ENCODE data around the gene CIB1. TPM values are rescaled to one million over a fixed set of nuclear protein-coding genes. Genes with fewer than 3 reads are reported as not detected.
"Not testable (repeated sequence)": the region's sequence is repeated elsewhere in the genome, so short reads cannot be mapped to it uniquely, and the experiment has no call there.

CIB1 gene
- total and polyA plus RNA-seq, 4 donors: 11.5 to 32.9 (median 29.0) TPM

DNA sequence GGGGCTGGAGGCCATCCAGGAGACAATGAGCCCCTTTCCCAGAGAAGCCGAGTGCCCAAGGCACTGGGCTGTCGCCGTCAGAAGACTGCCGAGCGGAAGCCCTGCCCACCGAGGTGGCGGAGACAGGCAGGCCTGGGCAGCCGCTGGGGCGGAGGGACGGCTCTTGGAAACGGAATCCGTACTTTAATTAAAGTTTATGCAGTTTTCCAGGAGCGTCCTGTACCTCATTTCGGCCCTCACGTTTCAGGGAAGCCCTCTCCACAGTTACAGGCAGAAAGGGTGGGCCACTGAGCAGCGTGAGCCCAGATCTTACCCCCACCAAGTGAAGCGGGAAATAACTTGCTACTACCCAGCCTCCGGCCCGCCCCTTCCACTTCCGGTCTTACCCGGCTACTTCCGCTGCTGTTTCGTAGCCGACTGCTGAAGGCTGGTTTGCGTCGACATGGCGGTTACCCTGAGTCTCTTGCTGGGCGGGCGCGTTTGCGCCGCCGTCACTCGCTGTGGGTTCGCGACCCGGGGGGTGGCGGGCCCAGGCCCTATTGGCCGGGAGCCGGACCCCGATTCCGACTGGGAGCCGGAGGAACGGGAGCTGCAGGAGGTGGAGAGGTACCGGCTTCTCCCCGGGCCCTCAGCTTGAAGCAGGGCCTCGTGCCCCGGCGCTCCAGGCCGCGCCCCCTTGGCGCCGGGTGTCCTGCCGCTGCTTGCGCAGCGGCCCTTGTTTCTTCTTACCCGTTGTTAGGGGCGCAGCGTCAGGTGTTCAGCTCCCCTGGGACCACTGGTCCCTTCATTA is 31.7 kb upstream of the CIB1 start, which contains the start of gene NGRN:
Gene NGRN (plus strand): TSS at position 402 of the 790 bp plus-strand sequence. CDS start 41 bp downstream, at position 443.
- WGBS (ENCODE audit: insufficient coverage): under 1% methylated on average over 59 of the region's 59 CpGs

GRCh38 chr15:90264671-90265070 is 30.9 kb upstream of the CIB1 start:
- WGBS (ENCODE audit: insufficient coverage): 71% methylated on average over 4 of the region's 4 CpGs
- Histone ChIP-seq H3K27ac (ENCODE audit: low read depth, low read length) (peak overlapping the region; percentile 97), H3K4me3 (ENCODE audit: low read depth, low read length) (peak overlapping the region; percentile 89), H3K9me3 (ENCODE audit: control insufficient read depth, insufficient read depth, low read length) (no peaks in the 10 kb centered on the region), H3K4me1 (ENCODE audit: control insufficient read depth, insufficient read depth, low read length) (peaks cover 32% of the 10 kb centered on the region), H3K27me3 (ENCODE audit: control insufficient read depth, insufficient read depth, low read length) (no peaks in the 10 kb centered on the region), H3K36me3 (ENCODE audit: control insufficient read depth, insufficient read depth, low read length) (peaks cover 4% of the 10 kb centered on the region)
- no peak for DNase-seq (ENCODE audit: low read depth in 4 of 6, low spot score in 6 of 6)

More for the DNA sequence above, 31.7 kb upstream of the CIB1 start, which contains the start of gene NGRN:
- H3K9me3 ChIP-seq (ENCODE audit: control insufficient read depth, insufficient read depth, low read length): no peaks in the 10 kb centered on the region
- peak within 1 kb of the TSS; percentile 97 for H3K27ac ChIP-seq (ENCODE audit: low read depth, low read length)
- H3K4me1 ChIP-seq (ENCODE audit: control insufficient read depth, insufficient read depth, low read length): peaks cover 32% of the 10 kb centered on the region
- peaks cover 4% of the 10 kb centered on the region for H3K36me3 ChIP-seq (ENCODE audit: control insufficient read depth, insufficient read depth, low read length)
- peak; percentile 79 to 98 (median 88) for DNase-seq (ENCODE audit: low read depth in 4 of 6, low spot score in 6 of 6)
- H3K4me3 ChIP-seq (ENCODE audit: low read depth, low read length): peak within 1 kb of the TSS; percentile 89
- H3K27me3 ChIP-seq (ENCODE audit: control insufficient read depth, insufficient read depth, low read length): no peaks in the 10 kb centered on the region

DNA sequence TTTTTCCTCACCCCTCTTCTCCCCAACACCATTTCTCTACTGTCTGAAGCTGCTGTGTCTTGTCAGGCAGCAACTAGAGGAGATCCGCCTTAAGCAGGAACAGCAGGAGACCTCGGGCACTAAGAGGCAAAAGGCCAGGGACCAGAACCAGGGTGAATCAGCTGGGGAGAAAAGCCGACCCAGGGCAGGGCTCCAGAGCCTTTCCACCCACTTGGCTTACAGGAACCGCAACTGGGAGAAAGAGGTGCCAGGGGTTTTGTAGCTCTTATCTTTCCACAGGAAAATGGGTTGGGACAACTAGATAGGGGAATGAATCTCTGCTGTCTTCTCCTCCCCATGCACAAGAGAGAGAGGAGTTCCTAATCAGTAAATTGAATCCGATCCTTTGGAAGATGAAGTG is 28.7 kb upstream of the CIB1 start:
- peaks cover 21% of the 10 kb centered on the region for H3K4me1 ChIP-seq (ENCODE audit: control insufficient read depth, insufficient read depth, low read length)
- H3K9me3 ChIP-seq (ENCODE audit: control insufficient read depth, insufficient read depth, low read length): no peaks in the 10 kb centered on the region
- H3K36me3 ChIP-seq (ENCODE audit: control insufficient read depth, insufficient read depth, low read length): no peaks in the 10 kb centered on the region
- 67% methylated on average over 1 of the region's 5 CpGs for WGBS (ENCODE audit: insufficient coverage)
- DNase-seq (ENCODE audit: low read depth in 4 of 6, low spot score in 6 of 6): no peak
- H3K4me3 ChIP-seq (ENCODE audit: low read depth, low read length): no peak overlapping the region
- H3K27me3 ChIP-seq (ENCODE audit: control insufficient read depth, insufficient read depth, low read length): no peaks in the 10 kb centered on the region
- no peak overlapping the region for H3K27ac ChIP-seq (ENCODE audit: low read depth, low read length)

GRCh38 chr15:90261811-90262210 is 28.1 kb upstream of the CIB1 start:
- WGBS (ENCODE audit: insufficient coverage): 89% methylated on average over 5 of the region's 5 CpGs
- Histone ChIP-seq H3K4me3 (ENCODE audit: low read depth, low read length) (no peak overlapping the region), H3K27me3 (ENCODE audit: control insufficient read depth, insufficient read depth, low read length) (no peaks in the 10 kb centered on the region), H3K9me3 (ENCODE audit: control insufficient read depth, insufficient read depth, low read length) (no peaks in the 10 kb centered on the region), H3K27ac (ENCODE audit: low read depth, low read length) (no peak overlapping the region), H3K36me3 (ENCODE audit: control insufficient read depth, insufficient read depth, low read length) (no peaks in the 10 kb centered on the region), H3K4me1 (ENCODE audit: control insufficient read depth, insufficient read depth, low read length) (peaks cover 15% of the 10 kb centered on the region)
- DNase-seq (ENCODE audit: low read depth in 4 of 6, low spot score in 6 of 6): no peak

- H3K4me3 ChIP-seq (ENCODE audit: low read depth, low read length); H3K4me1 ChIP-seq (ENCODE audit: control insufficient read depth, insufficient read depth, low read length): not testable (repeated sequence)
- no CpG with 5 or more reads among the region's 6 CpGs for WGBS (ENCODE audit: insufficient coverage)
Observed at GRCh38 chr15:90260731-90261130, 27.0 kb upstream of the CIB1 start.

DNA sequence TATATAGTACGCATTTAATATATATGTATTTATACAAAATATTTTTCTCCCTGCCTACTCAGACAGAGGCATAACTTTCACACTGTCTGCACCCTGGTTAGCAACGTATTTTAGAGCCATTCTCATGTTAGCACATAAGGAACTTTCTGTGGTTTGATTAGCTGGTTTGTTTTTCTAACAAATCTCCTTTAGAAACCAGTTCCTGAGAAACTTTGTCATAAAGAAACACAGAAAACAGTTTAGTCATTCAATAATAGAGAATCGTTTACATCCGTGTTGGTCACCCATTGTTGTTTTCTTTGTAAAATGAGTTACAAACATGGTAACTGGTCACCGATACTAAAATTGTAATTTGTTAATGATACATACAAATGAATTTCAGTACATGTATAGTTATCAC is 25.8 kb upstream of the CIB1 start:
- DNase-seq (ENCODE audit: low read depth in 4 of 6, low spot score in 6 of 6): no peak
- no peaks in the 10 kb centered on the region for H3K27me3 ChIP-seq (ENCODE audit: control insufficient read depth, insufficient read depth, low read length)
- peaks cover 1% of the 10 kb centered on the region for H3K4me1 ChIP-seq (ENCODE audit: control insufficient read depth, insufficient read depth, low read length)
- no peaks in the 10 kb centered on the region for H3K9me3 ChIP-seq (ENCODE audit: control insufficient read depth, insufficient read depth, low read length)
- no peak overlapping the region for H3K27ac ChIP-seq (ENCODE audit: low read depth, low read length)
- WGBS (ENCODE audit: insufficient coverage): no CpG with 5 or more reads among the region's 5 CpGs
- no peaks in the 10 kb centered on the region for H3K36me3 ChIP-seq (ENCODE audit: control insufficient read depth, insufficient read depth, low read length)
- H3K4me3 ChIP-seq (ENCODE audit: low read depth, low read length): no peak overlapping the region

More at GRCh38 chr15:90260731-90261130, 27.0 kb upstream of the CIB1 start:
- DNase-seq (ENCODE audit: low read depth in 4 of 6, low spot score in 6 of 6); H3K36me3 ChIP-seq (ENCODE audit: control insufficient read depth, insufficient read depth, low read length); H3K9me3 ChIP-seq (ENCODE audit: control insufficient read depth, insufficient read depth, low read length); H3K27me3 ChIP-seq (ENCODE audit: control insufficient read depth, insufficient read depth, low read length); H3K27ac ChIP-seq (ENCODE audit: low read depth, low read length): not testable (repeated sequence)

DNA sequence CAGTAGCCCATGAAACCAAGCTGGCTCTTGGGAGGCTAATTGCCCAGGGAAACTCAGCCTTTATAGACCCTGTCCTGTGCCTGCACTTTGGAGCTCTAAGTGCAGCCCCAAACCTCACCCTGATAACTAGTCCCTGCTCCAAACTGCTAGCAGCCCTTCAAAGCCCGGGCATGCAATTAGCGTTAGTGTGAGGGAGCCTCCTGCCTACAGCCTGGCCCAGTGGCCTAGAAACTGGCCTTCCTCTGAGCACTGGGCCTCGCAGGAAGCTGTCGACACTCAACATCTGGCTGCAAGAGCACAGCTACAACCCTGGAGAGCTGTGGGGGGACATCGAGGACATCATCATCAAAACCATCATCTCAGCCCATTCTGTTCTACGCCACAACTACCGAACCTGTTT is 24.0 kb upstream of the CIB1 start:
- no peak for DNase-seq (ENCODE audit: low read depth in 4 of 6, low spot score in 6 of 6)
- Histone ChIP-seq H3K27me3 (ENCODE audit: control insufficient read depth, insufficient read depth, low read length) (no peaks in the 10 kb centered on the region), H3K36me3 (ENCODE audit: control insufficient read depth, insufficient read depth, low read length) (no peaks in the 10 kb centered on the region)

GRCh38 chr15:90249203-90249863 is 15.6 kb upstream of the CIB1 start, which contains the start of gene TTLL13:
TSS of gene TTLL13 (plus strand) at chr15:90249556. CDS start at chr15:90250631, 1,075 bp downstream.
- DNase-seq (ENCODE audit: low read depth in 4 of 6, low spot score in 6 of 6): peak; percentile 72 to 95 (median 87)
- no peaks in the 10 kb centered on the region for H3K9me3 ChIP-seq (ENCODE audit: control insufficient read depth, insufficient read depth, low read length)
- H3K27ac ChIP-seq (ENCODE audit: low read depth, low read length): peak within 1 kb of the TSS; percentile 69
- 0% methylated on average over 44 of the region's 44 CpGs for WGBS (ENCODE audit: insufficient coverage)
- peaks cover 17% of the 10 kb centered on the region for H3K4me1 ChIP-seq (ENCODE audit: control insufficient read depth, insufficient read depth, low read length)
- H3K27me3 ChIP-seq (ENCODE audit: control insufficient read depth, insufficient read depth, low read length): no peaks in the 10 kb centered on the region
- peak within 1 kb of the TSS; percentile 68 for H3K4me3 ChIP-seq (ENCODE audit: low read depth, low read length)
- no peaks in the 10 kb centered on the region for H3K36me3 ChIP-seq (ENCODE audit: control insufficient read depth, insufficient read depth, low read length)

More for the DNA sequence above, 24.0 kb upstream of the CIB1 start:
- no peak overlapping the region for H3K27ac ChIP-seq (ENCODE audit: low read depth, low read length)
- no peak overlapping the region for H3K4me3 ChIP-seq (ENCODE audit: low read depth, low read length)
- no peaks in the 10 kb centered on the region for H3K9me3 ChIP-seq (ENCODE audit: control insufficient read depth, insufficient read depth, low read length)
- no peaks in the 10 kb centered on the region for H3K4me1 ChIP-seq (ENCODE audit: control insufficient read depth, insufficient read depth, low read length)
- WGBS (ENCODE audit: insufficient coverage): 67% methylated on average over 4 of the region's 7 CpGs

GRCh38 chr15:90248789-90249202 is 15.1 kb upstream of the CIB1 start:
- WGBS (ENCODE audit: insufficient coverage): 53% methylated on average over 3 of the region's 6 CpGs
- H3K27ac ChIP-seq (ENCODE audit: low read depth, low read length): peak overlapping the region; percentile 69
- H3K27me3 ChIP-seq (ENCODE audit: control insufficient read depth, insufficient read depth, low read length): no peaks in the 10 kb centered on the region
- peaks cover 17% of the 10 kb centered on the region for H3K4me1 ChIP-seq (ENCODE audit: control insufficient read depth, insufficient read depth, low read length)
- no peak for DNase-seq (ENCODE audit: low read depth in 4 of 6, low spot score in 6 of 6)
- H3K36me3 ChIP-seq (ENCODE audit: control insufficient read depth, insufficient read depth, low read length): no peaks in the 10 kb centered on the region
- peak overlapping the region; percentile 68 for H3K4me3 ChIP-seq (ENCODE audit: low read depth, low read length)
- H3K9me3 ChIP-seq (ENCODE audit: control insufficient read depth, insufficient read depth, low read length): no peaks in the 10 kb centered on the region

Measured in spinal cord (tissue), 10 donors.